Hepatocyte (in vitro differentiated cells): Measurements from ENCODE around the gene TTC38. TPM values are rescaled to one million over a fixed set of nuclear protein-coding genes. Genes with fewer than 3 reads are reported as not detected.

ENCODE experiments used
- DNase-seq: peaks from one replicate; pipeline ENCODE4 v3.0.0-alpha.2; 2016; ENCODE audit warnings: low spot score
- H2AFZ ChIP-seq: fragments of 200-600 bp; sonication (generic); 2 replicates; pipeline ENCODE4 v1.6.0; 2016; ENCODE audit warnings: antibody characterized with exemption, mild to moderate bottlenecking
- H3K27ac ChIP-seq: fragments of 200-600 bp; sonication (generic); 2 replicates; pipeline ENCODE4 v1.5.1; 2016; ENCODE audit warnings: mild to moderate bottlenecking
- H3K27me3 ChIP-seq: fragments of 200-600 bp; sonication (generic); 2 replicates; pipeline ENCODE4 v1.6.1; 2016
- H3K36me3 ChIP-seq: fragments of 200-600 bp; sonication (generic); replicated peaks from 2 replicates; pipeline ENCODE4 v1.5.1; 2016; ENCODE audit warnings: low read depth; ENCODE audit not compliant: insufficient read depth
- H3K4me1 ChIP-seq: fragments of 200-600 bp; sonication (generic); 2 replicates; pipeline ENCODE4 v1.5.1; 2016; ENCODE audit warnings: mild to moderate bottlenecking, moderate library complexity; ENCODE audit not compliant: insufficient read depth
- H3K4me2 ChIP-seq: fragments of 200-600 bp; sonication (generic); 2 replicates; pipeline ENCODE4 v1.6.0; 2016
- H3K4me3 ChIP-seq: fragments of 200-600 bp; sonication (generic); 2 replicates; pipeline ENCODE4 v1.5.1; 2016; ENCODE audit warnings: mild to moderate bottlenecking
- H3K79me2 ChIP-seq: fragments of 200-600 bp; sonication (generic); 2 replicates; pipeline ENCODE4 v1.6.0; 2017; ENCODE audit warnings: mild to moderate bottlenecking
- H3K9me2 ChIP-seq: fragments of 200-600 bp; sonication (generic); replicated peaks from 2 replicates; pipeline ENCODE4 v1.6.0; 2017; ENCODE audit warnings: mild to moderate bottlenecking; ENCODE audit not compliant: insufficient read depth
- H3K9me3 ChIP-seq: fragments of 200-600 bp; sonication (generic); 2 replicates; pipeline ENCODE4 v1.5.1; 2016; ENCODE audit warnings: low read depth, mild to moderate bottlenecking
- H4K20me1 ChIP-seq: fragments of 200-600 bp; sonication (generic); 2 replicates; pipeline ENCODE4 v1.6.0; 2016; ENCODE audit warnings: mild to moderate bottlenecking; ENCODE audit not compliant: insufficient read depth, poor library complexity, severe bottlenecking
- EZH2 ChIP-seq: fragments of 200-600 bp; sonication (generic); IDR thresholded peaks from 2 replicates; pipeline ENCODE4 v1.6.1; 2016; ENCODE audit warnings: antibody characterized with exemption, mild to moderate bottlenecking, borderline replicate concordance
- EZH2phosphoT487 ChIP-seq: fragments of 200-600 bp; sonication (generic); IDR thresholded peaks from one replicate; pipeline ENCODE4 v1.6.1; 2018; ENCODE audit warnings: antibody characterized with exemption, mild to moderate bottlenecking, low read depth, moderate library complexity; ENCODE audit not compliant: unreplicated experiment, severe bottlenecking
- WGBS: methylation state at CpG from one replicate; pipeline ENCODE4 v1.1.6; 2016; ENCODE audit warnings: low lambda C conversion rate; ENCODE audit errors: missing lambda C conversion rate; 5-methylcytosine and 5-hydroxymethylcytosine counted together
- polyA plus RNA-seq: library from polyadenylated mRNA; unstranded; fragments of >200 nt; fragmentation: Nextera tagmentation; extraction: Ambion mirVana; gene quantifications from 2 replicates; pipeline ENCODE4 v1.2.1, GENCODE V29; 2016
- total RNA-seq: library from RNA; depleted of rRNA; stranded (reverse); fragments of >200 nt; gene quantifications from 2 replicates; pipeline ENCODE4 v1.2.3, GENCODE V29; 2014
- TF ChIP-seq, protein P1 (sequence below): fragments of 200-600 bp; sonication (generic); IDR thresholded peaks from 2 replicates; pipeline ENCODE4 v1.5.1; 2016; ENCODE audit warnings: antibody characterized with exemption, mild to moderate bottlenecking; ENCODE audit not compliant: poor library complexity

The TTC38 gene
- total and polyA plus RNA-seq, 2 experiments from 2014 or later: 48.3 to 85.8 TPM

DNA sequence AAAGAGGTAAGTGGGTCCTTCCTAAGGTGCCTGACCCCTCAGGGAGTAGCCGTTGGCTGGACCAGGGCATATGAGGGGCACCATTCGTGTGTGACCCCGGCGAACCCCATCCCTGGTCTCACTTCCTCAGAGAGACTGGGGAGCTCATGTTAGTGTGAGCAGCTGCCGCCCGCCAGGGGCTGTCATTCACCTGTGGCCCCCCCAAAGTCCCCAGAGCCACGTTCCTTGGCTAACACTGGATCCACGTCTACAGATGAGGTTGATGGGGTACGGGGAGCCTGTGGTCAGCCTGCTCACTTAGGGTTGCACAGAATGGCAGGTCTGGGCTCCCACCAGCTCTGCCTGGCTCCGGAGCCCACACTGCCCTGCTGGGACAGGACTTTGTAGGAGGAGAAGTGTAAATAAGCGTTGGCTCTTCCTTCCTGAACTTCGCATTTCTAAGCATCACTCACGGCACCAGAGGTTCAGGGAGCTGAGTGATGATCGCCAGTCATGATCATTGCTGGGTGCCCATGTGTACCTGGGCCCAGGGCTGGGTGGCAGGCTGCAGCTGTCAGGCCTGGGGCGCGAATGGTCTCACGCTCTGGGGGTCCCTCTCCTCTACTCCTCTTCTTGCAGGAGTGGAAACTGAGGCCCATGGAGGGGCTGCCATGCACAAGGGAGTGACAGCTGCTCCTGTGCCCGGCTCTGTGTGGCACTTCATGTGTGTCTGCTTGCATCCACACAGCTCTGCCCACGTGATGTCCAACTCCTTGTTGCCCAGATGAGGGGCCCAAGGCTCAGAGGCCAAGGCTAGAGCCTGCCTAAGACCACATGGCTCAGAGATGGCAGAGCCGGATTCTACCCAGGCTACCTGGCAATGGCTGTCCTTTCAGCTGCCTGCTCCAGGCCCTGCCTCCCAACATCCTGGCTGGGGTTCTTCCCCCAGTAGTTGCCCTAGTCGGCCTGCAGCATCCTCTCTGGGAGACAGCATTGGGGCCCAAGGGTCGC, 11.1 kb downstream of the TTC38 start:
- no peaks in the 10 kb centered on the region for H3K36me3 ChIP-seq
- DNase-seq: no peak
- H3K27me3 ChIP-seq: no peaks in the 10 kb centered on the region
- WGBS: 98% methylated on average over 22 of the region's 22 CpGs
- H3K4me1 ChIP-seq: no peaks in the 10 kb centered on the region
- H4K20me1 ChIP-seq: no peaks in the 10 kb centered on the region
- no peak overlapping the region for H3K4me3 ChIP-seq
- H3K27ac ChIP-seq: no peak overlapping the region
- TF ChIP-seq, protein P1, sequence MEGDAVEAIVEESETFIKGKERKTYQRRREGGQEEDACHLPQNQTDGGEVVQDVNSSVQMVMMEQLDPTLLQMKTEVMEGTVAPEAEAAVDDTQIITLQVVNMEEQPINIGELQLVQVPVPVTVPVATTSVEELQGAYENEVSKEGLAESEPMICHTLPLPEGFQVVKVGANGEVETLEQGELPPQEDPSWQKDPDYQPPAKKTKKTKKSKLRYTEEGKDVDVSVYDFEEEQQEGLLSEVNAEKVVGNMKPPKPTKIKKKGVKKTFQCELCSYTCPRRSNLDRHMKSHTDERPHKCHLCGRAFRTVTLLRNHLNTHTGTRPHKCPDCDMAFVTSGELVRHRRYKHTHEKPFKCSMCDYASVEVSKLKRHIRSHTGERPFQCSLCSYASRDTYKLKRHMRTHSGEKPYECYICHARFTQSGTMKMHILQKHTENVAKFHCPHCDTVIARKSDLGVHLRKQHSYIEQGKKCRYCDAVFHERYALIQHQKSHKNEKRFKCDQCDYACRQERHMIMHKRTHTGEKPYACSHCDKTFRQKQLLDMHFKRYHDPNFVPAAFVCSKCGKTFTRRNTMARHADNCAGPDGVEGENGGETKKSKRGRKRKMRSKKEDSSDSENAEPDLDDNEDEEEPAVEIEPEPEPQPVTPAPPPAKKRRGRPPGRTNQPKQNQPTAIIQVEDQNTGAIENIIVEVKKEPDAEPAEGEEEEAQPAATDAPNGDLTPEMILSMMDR: no peak
- no peak for TF ChIP-seq EZH2
- TF ChIP-seq EZH2phosphoT487: no peak
- no peak overlapping the region for H3K4me2 ChIP-seq
- no peak overlapping the region for H2AFZ ChIP-seq
- H3K9me3 ChIP-seq: no peaks in the 10 kb centered on the region
- H3K9me2 ChIP-seq: no peaks in the 10 kb centered on the region
- H3K79me2 ChIP-seq: no peaks in the 10 kb centered on the region

DNA sequence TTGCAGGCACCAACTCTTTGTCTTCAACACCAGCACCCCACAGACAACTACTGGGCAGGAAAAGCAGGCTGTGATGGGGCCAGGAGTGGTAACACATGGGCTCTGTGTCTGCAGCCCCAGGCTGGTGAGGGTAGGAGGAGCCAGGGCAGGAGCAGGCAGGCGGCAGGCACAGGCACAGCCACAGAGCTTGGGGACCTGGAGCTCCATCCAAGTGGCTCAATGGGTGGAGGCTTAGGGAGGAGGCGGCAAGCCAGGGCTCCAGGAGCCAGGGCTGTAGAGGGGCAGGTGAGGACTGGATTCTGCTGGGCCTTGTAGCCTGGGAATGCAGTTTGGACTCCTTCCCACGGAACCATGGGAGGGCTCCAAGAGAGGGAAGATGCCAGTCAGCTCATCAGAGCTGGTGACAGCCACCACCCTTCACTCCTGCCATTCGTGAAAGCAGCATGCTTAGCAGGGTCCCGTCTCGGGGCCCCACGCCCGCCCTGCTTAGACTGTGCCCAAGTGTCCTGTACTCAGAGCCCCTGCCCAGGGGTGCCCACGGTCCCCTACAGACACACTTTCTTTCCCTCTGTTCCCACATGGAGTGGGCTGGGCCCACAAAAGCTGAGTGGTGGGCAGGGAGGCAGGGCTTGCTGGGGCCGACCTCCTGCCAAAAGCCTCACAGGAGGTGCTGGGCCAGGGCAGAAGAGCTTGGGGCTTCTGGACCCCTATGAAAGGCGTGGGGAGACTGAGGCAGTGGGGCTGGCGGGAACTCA, 12.4 kb downstream of the TTC38 start:
- Histone ChIP-seq H4K20me1 (no peaks in the 10 kb centered on the region), H3K9me3 (no peaks in the 10 kb centered on the region), H3K4me3 (no peak overlapping the region), H3K27ac (no peak overlapping the region), H3K4me1 (no peaks in the 10 kb centered on the region), H3K4me2 (no peak overlapping the region), H2AFZ (no peak overlapping the region), H3K79me2 (no peaks in the 10 kb centered on the region), H3K27me3 (no peaks in the 10 kb centered on the region), H3K9me2 (no peaks in the 10 kb centered on the region), H3K36me3 (no peaks in the 10 kb centered on the region)
- TF ChIP-seq, protein P1: no peak
- no peak for TF ChIP-seq EZH2phosphoT487
- no peak for TF ChIP-seq EZH2
- no peak for DNase-seq
- 96% methylated on average over 11 of the region's 12 CpGs for WGBS

DNA sequence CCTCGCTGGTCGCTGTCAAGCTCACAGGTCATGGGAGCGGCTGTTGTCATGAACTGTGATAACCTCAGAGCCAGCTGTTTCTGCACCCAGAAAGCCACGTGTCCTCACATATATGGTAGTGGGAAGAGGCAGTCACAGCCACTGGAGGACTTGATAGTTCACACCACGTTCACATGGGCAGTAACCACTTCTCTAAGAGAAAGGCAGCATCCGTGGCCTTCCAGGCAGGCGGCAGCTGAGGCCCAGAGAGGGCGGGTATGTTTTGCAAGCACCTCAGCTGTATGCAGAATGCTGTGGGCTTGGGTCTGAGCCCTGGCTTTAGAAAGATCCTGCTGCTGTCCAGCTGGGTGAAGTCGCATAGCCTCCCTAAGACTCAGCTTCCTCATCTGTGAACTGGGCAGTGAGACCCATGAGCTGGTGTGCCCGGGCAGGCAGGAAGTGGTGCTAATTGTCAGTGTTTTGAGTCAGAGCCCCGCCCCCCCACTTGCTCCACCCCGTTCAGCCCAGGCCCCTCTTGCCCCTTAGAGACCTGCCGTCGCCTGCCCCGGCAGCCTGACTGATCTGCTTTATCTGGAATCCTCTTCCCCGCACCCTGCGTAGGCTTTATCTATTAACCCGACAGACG, 13.3 kb downstream of the TTC38 start:
- no peak overlapping the region for H3K27ac ChIP-seq
- WGBS: 93% methylated on average over 19 of the region's 19 CpGs

More for the DNA sequence above, 13.3 kb downstream of the TTC38 start:
- Histone ChIP-seq H3K4me1 (no peaks in the 10 kb centered on the region), H3K9me2 (no peaks in the 10 kb centered on the region), H4K20me1 (no peaks in the 10 kb centered on the region), H3K4me2 (no peak overlapping the region), H2AFZ (no peak overlapping the region), H3K36me3 (no peaks in the 10 kb centered on the region), H3K4me3 (no peak overlapping the region), H3K9me3 (no peaks in the 10 kb centered on the region), H3K27me3 (no peaks in the 10 kb centered on the region), H3K79me2 (no peaks in the 10 kb centered on the region)
- DNase-seq: no peak
- TF ChIP-seq, protein P1: no peak
- TF ChIP-seq EZH2phosphoT487 (no peak), EZH2 (no peak)
